Left hindlimb (tissue), 1 donor: ENCODE data around the gene SYS1.
A peak's percentile ranks its signal among the peaks of the same experiment; 100 is the strongest.

Experiments
- DNase-seq: peaks from one replicate; pipeline ENCODE4 v3.0.0-alpha.2; 2018

The SYS1 gene

GRCh38 chr20:45362804-45363610 lies at the start of gene SYS1:
Gene SYS1, plus strand, starts transcription at chr20:45363156. Its CDS starts 376 bp downstream, at chr20:45363532.
- DNase-seq: peak; percentile 99

- DNase-seq: no peak
Observed at GRCh38 chr20:45313943-45314342, 49.0 kb upstream of the SYS1 start.

GRCh38 chr20:45315672-45316071 lies 47.3 kb upstream of the SYS1 start:
- no peak for DNase-seq

DNA sequence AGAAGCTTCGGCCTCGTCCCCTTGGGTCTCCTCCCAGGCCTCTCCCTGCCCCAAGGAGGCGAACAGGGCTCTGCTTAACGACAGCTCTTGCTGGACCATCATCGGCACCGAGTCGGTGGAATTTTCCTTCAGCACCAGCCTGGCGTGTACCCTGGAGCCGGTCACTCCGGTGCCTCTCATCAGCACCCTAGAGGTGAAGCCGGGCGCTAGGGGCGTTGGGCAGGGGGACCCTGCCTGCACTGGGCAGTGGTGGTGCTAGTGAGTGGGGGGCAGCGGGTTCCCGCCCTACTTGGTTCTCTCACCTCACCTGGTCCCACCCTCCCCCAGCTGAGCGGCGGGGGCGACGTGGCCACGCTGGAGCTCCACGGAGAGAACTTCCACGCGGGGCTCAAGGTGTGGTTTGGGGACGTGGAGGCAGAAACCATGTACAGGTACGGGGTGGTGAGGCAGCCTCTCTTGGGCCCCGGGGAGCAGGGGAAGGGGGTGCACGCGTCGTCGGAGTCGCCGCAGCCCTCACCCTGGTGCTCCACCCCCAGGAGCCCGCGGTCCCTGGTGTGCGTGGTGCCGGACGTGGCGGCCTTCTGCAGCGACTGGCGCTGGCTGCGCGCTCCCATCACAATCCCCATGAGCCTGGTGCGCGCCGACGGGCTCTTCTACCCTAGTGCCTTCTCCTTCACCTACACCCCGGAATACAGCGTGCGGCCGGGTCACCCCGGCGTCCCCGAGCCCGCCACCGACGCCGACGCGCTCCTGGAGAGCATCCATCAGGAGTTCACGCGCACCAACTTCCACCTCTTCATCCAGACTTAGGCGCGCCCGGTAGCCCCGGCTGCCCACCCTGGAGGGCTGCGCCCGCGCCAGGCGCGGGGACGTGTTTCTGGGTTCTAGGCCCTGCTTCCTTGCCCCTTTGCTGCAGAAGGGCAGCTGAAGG lies 46.5 kb upstream of the SYS1 start:
- no peak for DNase-seq

GRCh38 chr20:45317826-45318225 lies 45.1 kb upstream of the SYS1 start:
- DNase-seq: no peak

GRCh38 chr20:45318386-45318939 lies 44.5 kb upstream of the SYS1 start:
- no peak for DNase-seq

GRCh38 chr20:45318948-45319347 lies 44.0 kb upstream of the SYS1 start:
- DNase-seq: no peak

DNA sequence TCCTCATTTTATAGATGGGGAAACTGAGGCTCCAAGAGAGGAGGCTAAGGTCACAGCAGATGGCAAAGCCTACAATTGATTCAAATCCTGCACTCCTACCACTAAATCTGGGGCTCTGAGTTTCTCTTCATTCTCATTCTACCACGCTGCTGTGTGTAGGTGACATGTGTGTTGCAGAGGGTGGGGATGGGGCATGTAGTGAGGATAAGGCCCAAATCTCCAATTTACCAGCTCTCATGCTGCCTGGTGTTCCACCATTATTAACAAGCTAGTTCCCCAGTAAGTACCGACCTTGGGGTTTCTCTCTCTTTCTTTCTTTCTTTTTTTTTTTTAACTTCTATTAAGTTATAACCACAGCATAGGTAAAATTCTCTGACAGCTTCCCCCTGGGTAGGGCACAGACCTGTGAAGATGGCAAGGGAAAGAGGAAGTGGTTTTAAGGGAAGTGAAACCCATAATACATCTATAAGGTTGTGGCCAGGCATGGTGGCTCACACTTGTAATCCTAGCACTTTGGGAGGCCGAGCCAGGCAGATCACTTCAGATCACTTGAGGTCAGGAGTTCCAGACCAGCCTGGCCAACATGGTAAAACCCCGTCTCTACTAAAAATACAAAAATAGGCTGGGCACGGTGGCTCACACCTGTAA lies 41.9 kb upstream of the SYS1 start:
- no peak for DNase-seq

- no peak for DNase-seq
Observed at GRCh38 chr20:45322952-45323383, 40.0 kb upstream of the SYS1 start.

DNA sequence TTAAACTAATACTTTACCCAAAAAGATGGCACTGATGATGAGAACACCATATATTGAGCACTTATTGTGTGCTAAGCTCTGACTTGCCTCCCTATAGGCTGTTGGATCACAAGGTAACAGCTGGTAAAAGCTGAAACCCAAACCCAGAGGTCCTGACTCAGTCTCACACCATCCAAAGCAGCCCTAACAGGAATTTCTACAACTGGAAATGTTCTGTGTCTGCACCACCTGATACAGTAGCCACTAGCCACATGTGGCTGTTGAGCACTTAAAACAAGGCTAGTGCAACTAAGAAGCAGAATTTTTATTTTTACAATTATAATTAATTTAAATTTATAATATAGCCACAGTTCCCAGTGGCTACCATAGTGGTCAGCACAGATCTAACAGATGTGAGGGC lies 39.2 kb upstream of the SYS1 start:
- DNase-seq: no peak

DNA sequence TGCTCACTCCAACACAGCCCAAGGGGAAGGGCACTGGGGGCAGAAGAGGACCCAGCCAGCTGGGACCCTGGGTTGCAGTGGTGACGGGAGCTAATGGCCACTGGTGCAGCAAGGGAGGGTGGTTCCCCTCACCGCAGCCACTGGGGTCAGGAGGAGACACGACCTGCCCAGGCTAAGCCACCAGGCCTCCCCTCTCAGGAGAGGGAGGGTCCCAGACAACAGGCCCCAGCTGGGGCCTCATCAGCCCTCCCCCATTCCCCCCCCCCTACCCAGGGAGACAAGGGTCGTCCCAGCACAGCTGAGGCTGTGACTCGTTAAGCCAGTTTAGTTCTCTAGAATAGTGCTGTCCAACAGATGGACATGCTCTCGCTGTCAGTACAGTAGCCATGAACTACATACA lies 37.6 kb upstream of the SYS1 start:
- no peak for DNase-seq

DNA sequence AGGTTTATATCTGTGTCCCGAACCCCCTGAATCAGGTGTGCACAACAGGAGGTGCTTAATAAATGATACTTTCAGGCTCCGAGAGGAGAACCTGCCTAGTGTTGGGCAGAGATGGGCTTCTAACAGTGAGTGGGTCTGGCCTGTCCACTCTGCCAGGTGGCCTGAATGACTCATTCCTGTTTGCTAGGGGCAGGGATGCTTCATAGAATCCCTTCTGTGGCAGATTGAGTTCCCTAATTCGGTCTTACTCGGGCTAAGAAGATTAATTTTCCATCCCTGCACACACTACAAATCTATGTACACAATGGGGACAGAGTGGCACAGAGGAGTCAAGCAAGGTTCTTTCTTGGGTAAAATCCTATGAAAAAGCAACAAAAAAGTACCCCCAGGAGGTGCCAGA lies 34.5 kb upstream of the SYS1 start:
- no peak for DNase-seq

GRCh38 chr20:45329497-45330319 lies 33.2 kb upstream of the SYS1 start:
- DNase-seq: no peak

DNA sequence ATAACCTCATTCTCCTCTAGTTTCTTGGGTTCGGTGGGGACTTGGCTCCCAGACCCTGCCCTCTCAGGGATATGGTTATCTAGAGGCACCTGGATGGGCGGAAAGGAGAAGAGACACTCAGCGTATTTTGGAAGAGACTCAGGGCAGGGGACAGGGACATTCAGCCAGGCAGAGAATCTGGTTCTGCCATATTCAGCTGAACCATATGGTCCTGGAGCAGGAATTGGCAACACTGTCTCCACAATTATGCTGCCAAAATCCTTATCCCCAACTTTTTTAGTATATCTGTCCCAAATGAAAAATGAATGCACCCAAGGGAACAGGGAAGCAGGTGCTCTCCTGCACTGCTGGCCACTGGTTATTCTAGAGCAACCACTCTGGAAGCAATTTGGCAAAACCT lies 32.5 kb upstream of the SYS1 start:
- no peak for DNase-seq

DNA sequence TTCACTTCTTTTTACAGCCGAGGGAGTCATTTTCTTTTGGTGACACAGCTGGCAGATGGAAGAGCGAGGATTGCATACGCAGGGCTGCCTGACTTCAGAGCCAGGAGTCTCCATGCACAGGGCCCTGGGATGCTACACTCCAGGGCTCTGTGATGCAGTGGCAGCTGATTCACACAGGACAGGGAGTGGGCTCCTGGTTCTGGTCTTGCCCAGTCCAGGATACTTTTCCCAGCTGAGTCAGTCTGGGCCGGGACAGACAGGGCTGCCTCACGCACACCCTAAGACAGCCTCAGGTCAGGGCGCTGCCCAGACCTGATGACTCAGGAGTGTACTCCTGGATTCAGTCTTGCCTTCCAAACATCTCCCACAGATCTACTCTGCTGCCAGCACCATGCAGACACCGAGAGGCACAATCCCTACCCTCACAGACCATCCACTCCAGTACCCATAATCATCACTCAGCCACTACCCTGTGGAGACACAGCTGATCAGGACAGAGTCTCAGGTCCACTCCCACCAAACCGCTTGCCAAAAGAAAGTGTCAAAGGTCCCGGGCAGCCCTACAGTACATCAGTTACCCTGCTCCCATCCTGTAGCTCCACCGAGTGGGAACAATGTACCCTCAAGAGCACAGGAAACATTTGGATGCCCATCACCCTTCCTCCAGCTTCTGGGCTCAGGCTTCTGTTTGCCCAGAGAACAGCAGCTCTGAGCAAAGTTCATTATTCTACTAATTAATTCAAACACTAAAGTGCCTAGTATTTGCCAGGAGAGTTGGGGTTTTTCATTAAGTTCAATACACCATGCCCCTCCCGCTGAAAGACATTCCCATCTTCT lies 26.2 kb upstream of the SYS1 start:
- peak; percentile 13 for DNase-seq

GRCh38 chr20:45337367-45338120 lies 25.4 kb upstream of the SYS1 start:
- DNase-seq: no peak

DNA sequence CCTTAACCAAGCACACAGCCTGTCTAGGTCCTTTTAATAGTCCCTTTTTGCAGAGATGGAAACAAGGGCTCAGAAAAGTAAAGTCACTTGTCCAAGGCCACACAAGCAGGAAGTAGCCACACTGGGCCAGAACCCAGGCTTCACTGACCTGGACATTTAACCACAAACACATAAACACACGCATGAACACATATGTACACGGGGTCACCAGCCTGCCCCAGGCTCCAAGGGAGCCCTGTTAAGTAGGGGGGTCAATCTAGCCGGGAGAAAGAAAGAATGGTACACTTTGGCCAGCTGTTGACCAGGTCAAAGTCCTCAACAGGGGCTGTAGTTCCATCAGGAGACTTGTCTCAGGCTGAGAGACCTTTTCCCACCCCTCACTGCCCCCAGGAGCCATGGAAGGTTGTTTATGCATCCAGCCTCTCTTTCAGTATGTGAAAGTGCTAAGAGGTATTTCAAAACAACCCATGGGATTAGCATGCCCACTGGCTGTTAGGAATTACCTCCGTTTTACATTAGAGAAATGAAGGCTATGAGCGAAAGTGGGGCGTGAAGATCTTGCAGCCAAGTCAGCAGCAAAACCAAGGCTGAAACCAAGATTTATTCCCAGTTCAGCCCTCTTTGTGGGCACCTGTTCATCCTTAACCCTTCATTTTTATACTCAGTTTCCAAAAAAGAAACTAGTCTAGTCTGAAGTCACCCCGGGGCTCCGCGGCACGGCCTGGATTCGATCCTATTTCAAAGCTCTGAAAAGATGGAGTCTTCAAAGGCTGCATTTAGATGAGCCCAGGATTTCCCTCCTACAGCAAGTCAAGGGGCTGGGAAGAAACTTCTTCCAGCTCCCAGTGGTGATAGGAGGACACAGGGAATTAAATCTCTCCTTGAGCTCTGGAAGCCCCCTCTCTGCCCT lies 24.6 kb upstream of the SYS1 start:
- no peak for DNase-seq

- DNase-seq: no peak
Observed at GRCh38 chr20:45339084-45339483, 23.9 kb upstream of the SYS1 start.

DNA sequence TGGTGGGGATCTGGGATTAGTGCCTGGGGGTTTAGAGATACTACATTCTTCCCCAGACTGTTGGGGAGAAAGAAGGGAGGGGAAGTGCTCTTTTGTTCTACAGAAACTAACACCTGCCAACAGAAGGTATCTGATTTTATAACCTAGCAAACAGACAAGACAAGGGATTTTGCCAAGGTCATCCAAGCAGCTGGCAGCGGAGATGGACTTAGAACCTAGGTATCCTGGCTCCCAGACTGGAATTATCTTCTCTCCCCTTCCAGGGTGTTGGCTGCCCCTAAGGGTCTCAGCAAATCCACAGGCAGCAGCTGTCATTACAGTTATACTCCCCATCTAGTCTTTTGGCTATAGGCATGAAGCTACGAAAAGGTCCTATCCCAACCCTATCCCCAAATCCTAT lies 23.2 kb upstream of the SYS1 start:
- no peak for DNase-seq
